WTC11 (cell line): ENCODE data around the gene UBC. TPM values are rescaled to one million over a fixed set of nuclear protein-coding genes. Genes with fewer than 3 reads are reported as not detected.

Experiments used
- ATAC-seq: fragments of 200-7000 bp; cut with Tn5 transposase; 2 replicates; pipeline ENCODE4 v1.10.0; 2021; ENCODE audit warnings: mild to moderate bottlenecking, moderate library complexity
- CTCF ChIA-PET: fragments of 300-600 bp; sonication (Branson Sonifier 250); formaldehyde crosslinking; loops from one replicate; lab custom pipeline; 2021; ENCODE audit warnings: antibody characterized with exemption; lab: Charles Lee
- POLR2A ChIA-PET: fragments of 350-600 bp; sonication (Branson Sonifier 250); formaldehyde crosslinking; loops from one replicate; lab custom pipeline; 2021; ENCODE audit warnings: antibody characterized with exemption; lab: Charles Lee
- DNase-seq: peaks from one replicate; pipeline ENCODE4 v3.0.0; 2021; ENCODE audit warnings: low spot score
- H3K27ac Mint-ChIP-seq: 2 replicates; pipeline ENCODE4 v1.8.0; 2021; ENCODE audit warnings: mixed read lengths
- H3K27me3 Mint-ChIP-seq: 2 replicates; pipeline ENCODE4 v1.8.0; 2021; ENCODE audit warnings: low read depth, mild to moderate bottlenecking, moderate library complexity, mixed read lengths
- H3K36me3 Mint-ChIP-seq: 2 replicates; pipeline ENCODE4 v1.8.0; 2021; ENCODE audit warnings: mixed read lengths
- H3K4me1 Mint-ChIP-seq: 2 replicates; pipeline ENCODE4 v1.8.0; 2022; ENCODE audit warnings: mixed read lengths
- H3K4me3 Mint-ChIP-seq: 2 replicates; pipeline ENCODE4 v1.8.0; 2021; ENCODE audit warnings: mild to moderate bottlenecking, moderate library complexity, mixed read lengths
- H3K9me3 Mint-ChIP-seq: 2 replicates; pipeline ENCODE4 v1.8.0; 2021; ENCODE audit warnings: mixed read lengths
- CREM ChIP-seq: sonication (generic); formaldehyde crosslinking; IDR thresholded peaks from 2 replicates; pipeline ENCODE4 v1.8.1; 2022; ENCODE audit warnings: mild to moderate bottlenecking, missing genetic modification reagents, moderate library complexity
- FOXJ3 ChIP-seq: sonication (generic); formaldehyde crosslinking; IDR thresholded peaks from 2 replicates; pipeline ENCODE4 v1.9.0; 2021; ENCODE audit warnings: missing genetic modification reagents, mild to moderate bottlenecking, borderline replicate concordance
- TCF7 ChIP-seq: sonication (generic); formaldehyde crosslinking; IDR thresholded peaks from 2 replicates; pipeline ENCODE4 v1.8.0; 2022; ENCODE audit warnings: mild to moderate bottlenecking, low read depth, missing genetic modification reagents, moderate library complexity
- ZNF121 ChIP-seq: sonication (generic); formaldehyde crosslinking; IDR thresholded peaks from 2 replicates; pipeline ENCODE4 v1.8.0; 2023; ENCODE audit warnings: missing genetic modification reagents
- ZNF219 ChIP-seq: sonication (generic); formaldehyde crosslinking; IDR thresholded peaks from 2 replicates; pipeline ENCODE4 v1.8.0; 2023; ENCODE audit warnings: missing genetic modification reagents, mild to moderate bottlenecking, borderline replicate concordance
- ZNF232 ChIP-seq: sonication (generic); formaldehyde crosslinking; IDR thresholded peaks from 2 replicates; pipeline ENCODE4 v1.8.0; 2022; ENCODE audit warnings: mild to moderate bottlenecking, missing genetic modification reagents
- ZNF423 ChIP-seq: fragments of 250-450 bp; sonication (Bioruptor Pico); IDR thresholded peaks from 2 replicates; pipeline ENCODE4 v2.1.2; 2022; ENCODE audit warnings: mild to moderate bottlenecking, moderate library complexity
- total RNA-seq: library from RNA; stranded (reverse); gene quantifications from 3 replicates; pipeline ENCODE4 v1.2.3, GENCODE V29; 2021
- TF ChIP-seq, protein P1 (sequence below): sonication (generic); formaldehyde crosslinking; IDR thresholded peaks from 2 replicates; pipeline ENCODE4 v1.8.1; 2022; ENCODE audit warnings: mild to moderate bottlenecking, missing genetic modification reagents, moderate library complexity, borderline replicate concordance
- TF ChIP-seq, protein P2 (sequence below): sonication (generic); formaldehyde crosslinking; IDR thresholded peaks from 2 replicates; pipeline ENCODE4 v1.8.1; 2022; ENCODE audit warnings: low read depth, missing genetic modification reagents, borderline replicate concordance
- TF ChIP-seq, protein P3 (sequence below): fragments of 250-450 bp; sonication (Bioruptor Pico); conservative IDR thresholded peaks from 2 replicates; pipeline ENCODE4 v1.9.0; 2021; ENCODE audit warnings: mild to moderate bottlenecking
- TF ChIP-seq, protein P4 (sequence below): fragments of 250-450 bp; sonication (Bioruptor Pico); IDR thresholded peaks from 2 replicates; pipeline ENCODE4 v1.9.0; 2021; ENCODE audit warnings: mild to moderate bottlenecking, borderline replicate concordance

Gene UBC
- total RNA-seq, 1 experiment from 2014 or later: 530 TPM

DNA sequence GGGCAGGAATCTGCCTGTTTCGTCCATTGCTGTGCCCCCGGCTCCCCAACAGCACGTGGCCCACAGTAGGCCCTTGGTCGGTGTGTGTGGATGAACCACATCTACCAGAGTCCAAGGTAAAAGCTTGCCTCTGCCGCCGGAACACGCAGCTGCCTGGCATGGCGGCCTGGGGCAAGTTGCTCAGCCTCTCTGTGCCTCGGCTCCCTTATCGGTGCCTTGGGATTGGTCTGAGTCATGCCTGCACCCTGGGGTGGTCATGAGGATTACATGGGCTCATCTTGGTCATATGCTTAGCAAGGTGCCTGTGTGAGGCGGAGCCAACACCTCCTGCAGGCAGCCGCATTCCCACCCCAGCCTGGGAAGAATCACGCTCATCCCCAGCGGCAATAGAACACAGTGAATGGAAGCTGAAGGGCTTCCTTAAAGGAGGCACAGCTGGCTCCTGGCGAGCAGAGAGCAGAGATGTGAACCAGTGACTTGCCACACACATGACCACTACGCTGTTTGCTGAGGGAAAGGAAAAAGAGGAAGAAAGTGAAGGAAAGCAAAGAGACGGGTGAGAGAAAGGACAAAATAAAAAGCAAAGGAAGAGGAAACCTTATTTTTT, 45.3 kb downstream of the UBC start:
- peaks cover 5% of the 10 kb centered on the region for H3K27me3 Mint-ChIP-seq
- DNase-seq (peak; percentile 40), ATAC-seq (peak; percentile 75)
- peak overlapping the region; percentile 78 for H3K27ac Mint-ChIP-seq
- ChIA-PET CTCF (interaction anchor here (0.6 to 1.5 kb wide), 3 partner anchors 12 to 38 kb away, joined by 3 to 12 read pairs (median 4); no protein-coding TSS in a partner anchor), POLR2A (interaction anchor here (0.7 kb wide), 1 partner anchor 143 kb away, joined by 4 read pairs; no protein-coding TSS in a partner anchor)
- no peaks in the 10 kb centered on the region for H3K9me3 Mint-ChIP-seq
- TF ChIP-seq CREM (CRISPR knock-in tag): no peak
- TF ChIP-seq, protein P1, sequence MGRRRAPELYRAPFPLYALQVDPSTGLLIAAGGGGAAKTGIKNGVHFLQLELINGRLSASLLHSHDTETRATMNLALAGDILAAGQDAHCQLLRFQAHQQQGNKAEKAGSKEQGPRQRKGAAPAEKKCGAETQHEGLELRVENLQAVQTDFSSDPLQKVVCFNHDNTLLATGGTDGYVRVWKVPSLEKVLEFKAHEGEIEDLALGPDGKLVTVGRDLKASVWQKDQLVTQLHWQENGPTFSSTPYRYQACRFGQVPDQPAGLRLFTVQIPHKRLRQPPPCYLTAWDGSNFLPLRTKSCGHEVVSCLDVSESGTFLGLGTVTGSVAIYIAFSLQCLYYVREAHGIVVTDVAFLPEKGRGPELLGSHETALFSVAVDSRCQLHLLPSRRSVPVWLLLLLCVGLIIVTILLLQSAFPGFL (CRISPR knock-in tag): no peak
- TF ChIP-seq, protein P2, sequence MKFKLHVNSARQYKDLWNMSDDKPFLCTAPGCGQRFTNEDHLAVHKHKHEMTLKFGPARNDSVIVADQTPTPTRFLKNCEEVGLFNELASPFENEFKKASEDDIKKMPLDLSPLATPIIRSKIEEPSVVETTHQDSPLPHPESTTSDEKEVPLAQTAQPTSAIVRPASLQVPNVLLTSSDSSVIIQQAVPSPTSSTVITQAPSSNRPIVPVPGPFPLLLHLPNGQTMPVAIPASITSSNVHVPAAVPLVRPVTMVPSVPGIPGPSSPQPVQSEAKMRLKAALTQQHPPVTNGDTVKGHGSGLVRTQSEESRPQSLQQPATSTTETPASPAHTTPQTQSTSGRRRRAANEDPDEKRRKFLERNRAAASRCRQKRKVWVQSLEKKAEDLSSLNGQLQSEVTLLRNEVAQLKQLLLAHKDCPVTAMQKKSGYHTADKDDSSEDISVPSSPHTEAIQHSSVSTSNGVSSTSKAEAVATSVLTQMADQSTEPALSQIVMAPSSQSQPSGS (CRISPR knock-in tag): no peak
- TF ChIP-seq, protein P3, sequence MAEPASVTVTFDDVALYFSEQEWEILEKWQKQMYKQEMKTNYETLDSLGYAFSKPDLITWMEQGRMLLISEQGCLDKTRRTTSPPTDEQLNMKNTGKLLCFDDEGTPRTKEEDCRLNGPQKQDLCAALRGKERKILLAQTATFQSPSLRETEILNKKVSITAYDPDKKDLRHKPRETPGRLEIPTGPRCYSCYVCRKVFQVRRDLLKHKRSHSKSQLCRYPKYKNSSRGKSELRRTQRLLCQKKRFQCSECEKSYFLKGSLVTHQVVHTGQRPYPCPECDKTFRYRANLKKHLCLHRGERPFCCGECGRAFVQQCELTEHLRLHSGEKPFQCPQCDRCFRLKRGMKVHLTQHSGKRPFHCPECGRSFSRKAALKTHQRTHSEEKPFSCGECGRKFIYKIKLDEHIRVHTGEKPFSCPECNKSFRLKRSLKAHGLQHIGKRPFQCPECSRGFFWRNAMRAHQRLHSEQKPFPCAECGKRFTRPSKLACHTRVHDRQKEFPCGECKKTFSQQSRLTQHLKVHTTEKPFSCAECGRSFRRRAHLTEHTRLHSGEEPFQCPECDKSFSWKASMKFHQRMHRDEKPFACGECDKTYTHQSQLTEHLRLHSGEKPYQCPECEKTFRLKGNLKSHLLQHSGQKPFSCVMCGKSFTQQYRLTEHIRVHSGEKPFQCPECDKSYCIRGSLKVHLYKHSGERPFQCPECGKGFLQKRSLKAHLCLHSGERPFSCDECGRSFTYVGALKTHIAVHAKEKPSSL: no peak
- no peak for TF ChIP-seq ZNF219 (CRISPR knock-in tag)
- TF ChIP-seq, protein P4, sequence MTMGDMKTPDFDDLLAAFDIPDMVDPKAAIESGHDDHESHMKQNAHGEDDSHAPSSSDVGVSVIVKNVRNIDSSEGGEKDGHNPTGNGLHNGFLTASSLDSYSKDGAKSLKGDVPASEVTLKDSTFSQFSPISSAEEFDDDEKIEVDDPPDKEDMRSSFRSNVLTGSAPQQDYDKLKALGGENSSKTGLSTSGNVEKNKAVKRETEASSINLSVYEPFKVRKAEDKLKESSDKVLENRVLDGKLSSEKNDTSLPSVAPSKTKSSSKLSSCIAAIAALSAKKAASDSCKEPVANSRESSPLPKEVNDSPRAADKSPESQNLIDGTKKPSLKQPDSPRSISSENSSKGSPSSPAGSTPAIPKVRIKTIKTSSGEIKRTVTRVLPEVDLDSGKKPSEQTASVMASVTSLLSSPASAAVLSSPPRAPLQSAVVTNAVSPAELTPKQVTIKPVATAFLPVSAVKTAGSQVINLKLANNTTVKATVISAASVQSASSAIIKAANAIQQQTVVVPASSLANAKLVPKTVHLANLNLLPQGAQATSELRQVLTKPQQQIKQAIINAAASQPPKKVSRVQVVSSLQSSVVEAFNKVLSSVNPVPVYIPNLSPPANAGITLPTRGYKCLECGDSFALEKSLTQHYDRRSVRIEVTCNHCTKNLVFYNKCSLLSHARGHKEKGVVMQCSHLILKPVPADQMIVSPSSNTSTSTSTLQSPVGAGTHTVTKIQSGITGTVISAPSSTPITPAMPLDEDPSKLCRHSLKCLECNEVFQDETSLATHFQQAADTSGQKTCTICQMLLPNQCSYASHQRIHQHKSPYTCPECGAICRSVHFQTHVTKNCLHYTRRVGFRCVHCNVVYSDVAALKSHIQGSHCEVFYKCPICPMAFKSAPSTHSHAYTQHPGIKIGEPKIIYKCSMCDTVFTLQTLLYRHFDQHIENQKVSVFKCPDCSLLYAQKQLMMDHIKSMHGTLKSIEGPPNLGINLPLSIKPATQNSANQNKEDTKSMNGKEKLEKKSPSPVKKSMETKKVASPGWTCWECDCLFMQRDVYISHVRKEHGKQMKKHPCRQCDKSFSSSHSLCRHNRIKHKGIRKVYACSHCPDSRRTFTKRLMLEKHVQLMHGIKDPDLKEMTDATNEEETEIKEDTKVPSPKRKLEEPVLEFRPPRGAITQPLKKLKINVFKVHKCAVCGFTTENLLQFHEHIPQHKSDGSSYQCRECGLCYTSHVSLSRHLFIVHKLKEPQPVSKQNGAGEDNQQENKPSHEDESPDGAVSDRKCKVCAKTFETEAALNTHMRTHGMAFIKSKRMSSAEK (CRISPR knock-in tag): no peak
- TF ChIP-seq ZNF423 (CRISPR knock-in tag): peak; percentile 45; the same call in 1 of the 2 replicates
- TF ChIP-seq FOXJ3 (CRISPR knock-in tag): no peak
- no peaks in the 10 kb centered on the region for H3K36me3 Mint-ChIP-seq
- no peak overlapping the region for H3K4me3 Mint-ChIP-seq
- peaks cover 14% of the 10 kb centered on the region for H3K4me1 Mint-ChIP-seq

DNA sequence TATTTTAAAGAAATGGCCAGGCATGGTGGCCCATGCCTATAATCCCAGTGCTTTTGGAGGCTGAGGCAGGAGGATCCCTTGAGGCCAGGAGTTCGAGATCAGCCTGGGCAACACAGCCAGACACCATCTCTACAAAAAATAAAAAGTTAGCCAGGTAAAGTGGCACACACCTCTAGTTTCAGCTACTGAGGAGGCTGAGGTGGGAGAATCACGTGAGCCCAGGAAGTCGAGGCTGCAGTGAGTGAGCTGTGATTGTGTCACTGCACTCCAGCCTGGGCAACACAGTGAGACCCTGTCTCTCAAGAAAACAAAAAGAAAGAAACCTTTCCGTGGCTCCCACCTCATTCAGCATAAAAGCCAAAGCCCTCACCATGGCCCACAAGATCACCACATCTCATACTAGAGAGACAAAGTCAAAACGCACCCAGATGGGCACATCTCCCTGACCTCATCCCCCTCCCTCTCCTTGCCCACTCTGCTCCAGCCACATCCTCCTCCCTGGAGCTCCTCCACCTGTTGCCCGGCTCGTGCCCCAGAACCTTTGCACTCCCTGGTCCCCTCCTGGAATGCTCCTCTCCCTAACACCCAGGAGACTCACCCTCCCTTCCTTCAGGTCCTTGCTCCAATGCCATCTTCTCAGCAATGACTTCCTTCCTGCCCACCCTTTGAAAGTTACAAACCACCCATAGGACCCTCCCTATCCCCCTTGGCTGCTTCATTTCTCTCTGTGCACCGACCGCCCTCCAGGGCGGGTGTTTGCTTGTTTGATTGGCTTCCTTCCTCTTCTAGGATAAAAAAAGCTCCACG, 46.0 kb downstream of the UBC start:
- ATAC-seq: no peak
- H3K36me3 Mint-ChIP-seq: no peaks in the 10 kb centered on the region
- CTCF ChIA-PET: interaction anchor here (1.0 to 1.5 kb wide), 2 partner anchors 11 to 39 kb away, joined by 3 to 12 read pairs; no protein-coding TSS in a partner anchor

More for the DNA sequence above, 46.0 kb downstream of the UBC start:
- H3K4me1 Mint-ChIP-seq: peaks cover 16% of the 10 kb centered on the region
- H3K4me3 Mint-ChIP-seq: no peak overlapping the region
- no peak for DNase-seq
- POLR2A ChIA-PET: no interaction called here
- H3K9me3 Mint-ChIP-seq: no peaks in the 10 kb centered on the region
- no peak overlapping the region for H3K27ac Mint-ChIP-seq
- TF ChIP-seq ZNF121 (CRISPR knock-in tag) (peak; percentile 76), ZNF232 (CRISPR knock-in tag) (no peak), TCF7 (CRISPR knock-in tag) (no peak)
- TF ChIP-seq, all 79 proteins: peak for 1
- peaks cover 5% of the 10 kb centered on the region for H3K27me3 Mint-ChIP-seq
